ENCODE data around the gene COA8. TPM values are rescaled to one million over a fixed set of nuclear protein-coding genes. Genes with fewer than 3 reads are reported as not detected.

Gene COA8
- total RNA-seq, 1 donor from 2014 or later = 42.0 TPM

DNA sequence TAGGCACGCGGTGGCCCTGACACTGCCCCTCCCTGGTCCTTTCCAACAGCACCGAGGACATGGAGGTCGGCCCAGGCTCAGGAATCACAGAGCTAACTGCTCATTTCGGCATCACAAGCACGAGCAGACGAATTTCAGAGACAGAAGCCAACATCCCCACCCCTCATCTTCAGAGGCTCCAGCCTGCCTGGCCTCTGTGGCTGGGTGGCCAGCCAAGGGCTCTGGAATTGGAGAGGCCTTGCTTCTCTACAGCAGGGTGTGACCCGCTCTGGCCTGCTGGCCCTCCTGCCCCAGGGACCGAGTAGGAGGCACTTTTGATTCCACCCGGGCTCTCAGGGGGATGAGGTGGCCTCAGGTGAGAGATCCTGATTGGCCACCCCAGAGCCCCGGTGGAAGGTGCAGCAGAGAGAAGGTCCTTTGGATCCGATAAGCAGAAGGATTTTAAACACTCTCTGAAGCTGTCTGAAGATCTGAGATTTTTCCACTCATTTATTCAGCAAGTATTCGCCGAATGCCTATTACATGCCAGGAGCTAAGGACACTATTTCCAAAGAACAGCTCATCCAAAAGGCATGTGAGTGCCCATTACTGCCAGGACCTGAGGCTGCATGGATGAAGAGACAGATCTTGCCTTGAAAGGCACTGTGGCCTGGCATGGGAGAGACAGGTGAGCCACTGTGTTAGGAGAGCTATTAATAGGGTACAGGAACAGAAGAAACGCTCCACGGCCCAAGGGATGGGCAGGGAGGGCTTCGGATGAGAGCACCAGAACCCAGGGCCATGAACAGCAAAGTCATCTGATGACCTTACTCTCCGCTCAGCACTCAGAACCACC is 10.5 kb upstream of the COA8 start:
- H3K36me3 Mint-ChIP-seq (ENCODE audit: unreplicated experiment) = no peaks in the 10 kb centered on the region
- no peaks in the 10 kb centered on the region for H3K9me3 Mint-ChIP-seq (ENCODE audit: unreplicated experiment)
- H3K27ac Mint-ChIP-seq (ENCODE audit: unreplicated experiment) = peak overlapping the region; percentile 85
- DNase-seq (ENCODE audit: extremely low spot score, unreplicated experiment) = no peak
- TF ChIP-seq, protein P1, sequence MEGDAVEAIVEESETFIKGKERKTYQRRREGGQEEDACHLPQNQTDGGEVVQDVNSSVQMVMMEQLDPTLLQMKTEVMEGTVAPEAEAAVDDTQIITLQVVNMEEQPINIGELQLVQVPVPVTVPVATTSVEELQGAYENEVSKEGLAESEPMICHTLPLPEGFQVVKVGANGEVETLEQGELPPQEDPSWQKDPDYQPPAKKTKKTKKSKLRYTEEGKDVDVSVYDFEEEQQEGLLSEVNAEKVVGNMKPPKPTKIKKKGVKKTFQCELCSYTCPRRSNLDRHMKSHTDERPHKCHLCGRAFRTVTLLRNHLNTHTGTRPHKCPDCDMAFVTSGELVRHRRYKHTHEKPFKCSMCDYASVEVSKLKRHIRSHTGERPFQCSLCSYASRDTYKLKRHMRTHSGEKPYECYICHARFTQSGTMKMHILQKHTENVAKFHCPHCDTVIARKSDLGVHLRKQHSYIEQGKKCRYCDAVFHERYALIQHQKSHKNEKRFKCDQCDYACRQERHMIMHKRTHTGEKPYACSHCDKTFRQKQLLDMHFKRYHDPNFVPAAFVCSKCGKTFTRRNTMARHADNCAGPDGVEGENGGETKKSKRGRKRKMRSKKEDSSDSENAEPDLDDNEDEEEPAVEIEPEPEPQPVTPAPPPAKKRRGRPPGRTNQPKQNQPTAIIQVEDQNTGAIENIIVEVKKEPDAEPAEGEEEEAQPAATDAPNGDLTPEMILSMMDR (IDR thresholded peaks at IDR 0.05) = no peak
- H3K4me3 Mint-ChIP-seq (ENCODE audit: unreplicated experiment) = no peak overlapping the region
- no peaks in the 10 kb centered on the region for H3K27me3 Mint-ChIP-seq (ENCODE audit: unreplicated experiment)
- peaks cover 25% of the 10 kb centered on the region for H3K4me1 Mint-ChIP-seq (ENCODE audit: unreplicated experiment)

DNA sequence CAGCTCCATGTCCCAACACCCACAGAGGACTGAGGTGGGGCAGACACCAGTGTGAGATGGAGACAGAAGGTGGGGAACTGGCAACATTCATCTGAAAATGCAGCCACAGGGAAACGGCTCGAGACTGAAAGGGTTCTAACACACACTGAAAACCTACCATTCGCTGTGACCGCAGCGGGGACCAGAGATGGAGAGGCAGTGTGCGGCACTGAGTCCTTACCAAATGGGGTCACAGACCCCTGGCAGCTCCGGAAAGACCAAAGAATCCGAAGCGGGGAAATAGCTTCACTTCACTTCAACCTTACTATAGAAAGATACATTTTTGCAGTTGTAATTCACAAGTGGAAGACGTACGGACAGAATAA is 9.9 kb upstream of the COA8 start:
- Mint-ChIP-seq H3K27me3 (ENCODE audit: unreplicated experiment) (no peaks in the 10 kb centered on the region), H3K36me3 (ENCODE audit: unreplicated experiment) (no peaks in the 10 kb centered on the region), H3K4me3 (ENCODE audit: unreplicated experiment) (no peak overlapping the region), H3K4me1 (ENCODE audit: unreplicated experiment) (peaks cover 25% of the 10 kb centered on the region), H3K27ac (ENCODE audit: unreplicated experiment) (peak overlapping the region; percentile 85), H3K9me3 (ENCODE audit: unreplicated experiment) (no peaks in the 10 kb centered on the region)
- TF ChIP-seq, protein P1 (IDR thresholded peaks at IDR 0.05) = no peak
- DNase-seq (ENCODE audit: extremely low spot score, unreplicated experiment) = no peak

DNA sequence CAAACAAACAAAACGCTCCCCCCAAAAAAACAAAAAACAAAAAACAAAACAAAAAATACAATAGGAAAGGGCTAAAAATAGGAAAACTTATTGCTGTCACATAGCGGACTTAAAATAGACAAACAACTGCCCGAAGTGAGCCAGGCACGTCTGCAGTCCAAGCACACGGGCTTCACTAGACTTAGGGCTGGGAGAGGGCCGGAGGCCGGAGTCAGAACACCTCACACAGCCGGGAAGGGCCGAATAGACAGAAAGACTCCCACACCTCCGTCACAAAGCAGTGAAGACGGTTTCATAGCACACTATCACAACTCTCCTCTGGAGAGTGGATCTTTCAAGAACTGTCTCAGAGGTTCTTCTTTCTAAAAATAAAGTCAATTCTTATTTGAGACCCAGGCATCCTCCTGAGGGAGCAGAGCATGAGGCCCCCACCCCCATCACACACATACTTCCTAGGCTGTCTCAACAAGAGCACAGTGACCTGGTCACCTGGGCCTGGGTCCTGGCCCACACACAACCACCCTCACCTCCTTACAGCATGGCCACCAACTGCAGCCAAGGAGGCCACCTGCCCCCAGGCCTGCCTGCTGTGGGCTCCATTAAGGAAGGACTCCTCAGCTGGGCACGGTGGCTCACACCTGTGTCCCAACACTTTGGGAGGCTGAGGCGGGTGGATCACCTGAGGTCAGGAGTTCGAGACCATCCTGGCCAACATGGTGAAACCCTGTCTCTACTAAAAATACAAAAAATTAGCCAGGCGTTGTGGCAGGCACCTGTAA is 7.0 kb upstream of the COA8 start:
- peaks cover 26% of the 10 kb centered on the region for H3K4me1 Mint-ChIP-seq (ENCODE audit: unreplicated experiment)
- TF ChIP-seq, protein P1 (IDR thresholded peaks at IDR 0.05) = no peak
- no peak overlapping the region for H3K4me3 Mint-ChIP-seq (ENCODE audit: unreplicated experiment)
- DNase-seq (ENCODE audit: extremely low spot score, unreplicated experiment) = no peak
- H3K36me3 Mint-ChIP-seq (ENCODE audit: unreplicated experiment) = peaks cover 13% of the 10 kb centered on the region
- no peak overlapping the region for H3K27ac Mint-ChIP-seq (ENCODE audit: unreplicated experiment)
- H3K27me3 Mint-ChIP-seq (ENCODE audit: unreplicated experiment) = no peaks in the 10 kb centered on the region
- H3K9me3 Mint-ChIP-seq (ENCODE audit: unreplicated experiment) = no peaks in the 10 kb centered on the region

DNA sequence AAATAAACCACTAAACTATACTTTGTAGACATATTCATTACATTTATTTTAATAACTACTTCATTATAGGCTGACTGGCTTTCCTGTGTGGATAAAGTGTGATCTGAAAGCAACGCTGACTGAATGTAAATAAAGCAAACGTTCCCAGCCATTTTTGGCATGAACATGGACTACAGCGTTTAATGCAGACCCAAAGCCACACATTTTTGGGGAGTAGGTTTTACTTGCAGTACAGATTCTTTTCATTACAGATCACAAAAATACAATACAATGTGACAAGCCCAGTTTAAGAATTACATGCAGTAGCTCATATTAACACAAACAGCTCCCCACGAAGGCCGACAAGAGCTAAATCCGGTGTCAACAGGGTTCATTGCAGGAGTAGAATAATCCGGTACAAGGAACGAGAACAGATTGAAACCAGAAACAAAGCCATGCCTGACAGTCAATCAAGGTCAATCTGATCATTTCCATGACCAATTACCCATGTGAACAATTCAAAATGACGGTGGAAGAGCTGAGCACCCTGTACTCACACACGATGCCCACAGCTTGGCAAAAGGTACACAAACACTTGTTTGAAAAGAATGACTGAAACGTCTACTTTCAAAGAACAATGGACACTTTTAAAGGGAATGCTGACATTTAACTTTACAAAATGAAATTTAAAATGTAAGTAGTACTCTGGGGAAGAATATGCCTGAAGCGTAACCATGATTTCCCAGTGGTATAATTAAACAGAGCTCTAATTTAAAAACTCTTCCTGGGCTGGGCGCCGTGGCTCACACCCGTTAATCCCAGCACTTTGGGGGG is 5.6 kb upstream of the COA8 start:
- Mint-ChIP-seq H3K36me3 (ENCODE audit: unreplicated experiment) (peaks cover 13% of the 10 kb centered on the region), H3K27me3 (ENCODE audit: unreplicated experiment) (no peaks in the 10 kb centered on the region), H3K9me3 (ENCODE audit: unreplicated experiment) (no peaks in the 10 kb centered on the region), H3K4me1 (ENCODE audit: unreplicated experiment) (peaks cover 30% of the 10 kb centered on the region), H3K27ac (ENCODE audit: unreplicated experiment) (no peak overlapping the region), H3K4me3 (ENCODE audit: unreplicated experiment) (no peak overlapping the region)
- DNase-seq (ENCODE audit: extremely low spot score, unreplicated experiment) = no peak
- TF ChIP-seq, protein P1 (IDR thresholded peaks at IDR 0.05) = no peak

All from osteocyte (in vitro differentiated cells).